Stimulated activated CD8-positive, alpha-beta memory T cell treated with anti-CD3 and anti-CD28 coated beads, Interleukin-2, amount 100 ng/mL, for 48 hours (primary cell): ENCODE measurements around the gene FBXO5.
"Not testable (repeated sequence)": the region's sequence is repeated elsewhere in the genome, so short reads cannot be mapped to it uniquely, and the experiment has no call there.

Experiments
- DNase-seq, 2 donors: peaks; one replicate each; pipeline ENCODE4 v3.0.0-alpha.2; 2020; ENCODE audit warnings: low read depth in 2 of 2

FBXO5 gene, protein sequence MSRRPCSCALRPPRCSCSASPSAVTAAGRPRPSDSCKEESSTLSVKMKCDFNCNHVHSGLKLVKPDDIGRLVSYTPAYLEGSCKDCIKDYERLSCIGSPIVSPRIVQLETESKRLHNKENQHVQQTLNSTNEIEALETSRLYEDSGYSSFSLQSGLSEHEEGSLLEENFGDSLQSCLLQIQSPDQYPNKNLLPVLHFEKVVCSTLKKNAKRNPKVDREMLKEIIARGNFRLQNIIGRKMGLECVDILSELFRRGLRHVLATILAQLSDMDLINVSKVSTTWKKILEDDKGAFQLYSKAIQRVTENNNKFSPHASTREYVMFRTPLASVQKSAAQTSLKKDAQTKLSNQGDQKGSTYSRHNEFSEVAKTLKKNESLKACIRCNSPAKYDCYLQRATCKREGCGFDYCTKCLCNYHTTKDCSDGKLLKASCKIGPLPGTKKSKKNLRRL

DNA sequence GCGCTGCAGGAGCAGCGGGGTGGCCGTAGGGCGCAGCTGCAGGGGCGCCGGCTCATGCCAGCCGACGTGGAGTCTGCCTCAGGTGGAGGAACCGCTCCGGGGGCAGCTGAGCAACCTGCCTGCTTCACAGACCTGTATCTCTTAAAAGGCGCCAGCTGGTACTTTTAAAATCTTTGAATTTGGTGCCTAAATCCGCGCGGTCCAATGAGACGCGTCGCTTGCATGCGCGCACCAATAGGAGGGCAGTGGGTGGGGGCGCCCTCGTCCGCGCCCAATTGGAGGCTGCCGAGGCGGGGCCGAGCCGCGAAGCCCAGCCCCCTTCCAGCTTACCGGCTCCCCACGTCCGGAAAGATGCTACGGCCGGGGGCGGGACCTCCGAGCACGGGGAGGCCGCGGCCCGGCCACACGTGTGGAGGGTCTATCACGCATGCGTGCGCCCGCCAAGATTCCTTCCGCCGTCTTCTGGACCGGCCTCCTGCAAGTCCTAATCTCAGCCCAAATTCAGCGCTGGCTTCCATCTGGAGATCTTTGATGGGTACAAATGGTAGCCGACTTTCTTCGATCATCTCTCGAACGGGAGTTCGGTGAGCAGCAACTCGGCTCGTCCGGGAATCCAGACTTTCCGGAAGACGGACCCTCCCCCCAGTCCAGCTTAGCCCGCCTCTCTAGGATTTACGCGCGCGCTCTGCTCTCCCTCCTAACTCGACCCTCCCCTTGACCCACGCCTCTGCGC is at the start of gene FBXO5:
TSS of gene FBXO5 (minus strand) at position 138 of the 733 bp plus-strand sequence. CDS start at position 56, 82 bp downstream.
- peak; percentile 93 to 96 for DNase-seq

DNA sequence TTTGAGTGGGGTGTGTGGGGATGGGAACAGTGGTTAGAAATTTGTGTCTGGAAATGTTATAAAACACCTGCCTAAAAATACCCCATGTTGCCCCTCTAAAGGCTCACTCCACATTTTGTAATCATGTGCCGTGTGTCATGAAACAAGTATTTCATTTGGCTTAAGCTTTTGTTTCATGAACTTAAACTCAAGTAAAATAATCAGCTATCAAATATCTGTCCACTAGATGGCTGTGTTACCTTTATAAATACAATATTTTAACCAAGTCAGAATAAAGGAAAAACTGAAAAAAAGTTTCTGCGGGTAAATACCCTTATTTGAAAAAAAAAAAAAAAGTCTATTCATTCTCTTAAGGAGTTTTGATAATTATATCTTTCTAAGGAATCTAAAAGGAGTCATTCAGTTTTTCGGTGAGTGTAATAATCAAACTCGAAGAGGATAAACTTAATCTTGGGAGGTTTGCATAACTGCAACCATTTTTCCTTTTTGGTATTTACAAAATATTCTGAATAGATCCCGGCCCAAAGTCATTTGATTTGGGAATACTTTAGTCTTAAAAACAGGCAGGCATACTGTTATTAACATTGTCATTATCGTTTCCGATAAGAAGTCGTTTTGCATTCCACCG is 49.5 kb upstream of the FBXO5 start:
- no peak for DNase-seq

DNA sequence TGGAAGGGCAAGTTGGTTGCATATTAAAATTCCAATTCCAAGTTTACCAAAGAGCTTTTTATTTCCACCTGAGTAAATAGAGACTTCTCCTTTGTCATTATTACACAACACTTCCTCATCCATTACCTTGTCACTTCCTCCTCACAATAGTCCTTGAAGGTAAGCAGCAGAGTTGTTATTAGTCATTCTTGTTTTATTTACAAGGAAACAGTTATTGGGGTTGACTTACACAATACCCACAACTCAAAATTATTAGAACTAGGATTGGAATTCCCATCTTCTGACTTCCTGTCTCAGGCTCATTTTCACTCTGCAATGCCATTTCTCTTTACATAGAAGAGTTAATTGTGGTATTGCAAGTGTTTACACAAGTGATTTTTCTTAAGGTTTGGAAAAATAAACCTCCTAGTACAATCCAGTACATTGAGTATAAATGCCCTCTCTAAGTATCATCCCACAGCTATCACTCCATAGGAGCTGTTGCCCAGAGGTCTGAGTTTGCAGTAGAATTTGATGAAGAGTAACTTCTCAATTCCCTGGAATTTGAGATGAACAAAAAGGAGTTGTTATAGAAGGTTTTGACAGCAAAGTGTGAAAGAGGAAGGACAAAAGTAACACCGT is 48.6 kb upstream of the FBXO5 start:
- no peak for DNase-seq

DNA sequence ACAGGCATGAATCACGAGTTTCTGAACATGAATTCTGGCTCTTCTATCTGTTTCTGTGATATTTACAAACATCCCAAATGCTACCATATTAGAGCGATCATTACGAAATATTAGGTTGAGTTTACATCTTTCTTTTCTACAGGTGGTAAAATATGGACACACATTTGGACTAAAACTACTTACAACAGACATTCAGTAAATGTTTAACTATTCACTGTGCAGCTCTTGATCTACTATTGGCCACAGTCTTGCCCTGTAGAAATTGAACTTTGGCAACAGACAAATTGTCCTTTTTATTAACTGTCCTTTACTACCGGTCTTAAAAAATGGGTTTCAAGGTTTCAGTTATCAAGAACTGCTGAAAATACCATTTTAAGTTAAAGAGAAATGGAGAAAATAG is 46.1 kb upstream of the FBXO5 start:
- DNase-seq: no peak

DNA sequence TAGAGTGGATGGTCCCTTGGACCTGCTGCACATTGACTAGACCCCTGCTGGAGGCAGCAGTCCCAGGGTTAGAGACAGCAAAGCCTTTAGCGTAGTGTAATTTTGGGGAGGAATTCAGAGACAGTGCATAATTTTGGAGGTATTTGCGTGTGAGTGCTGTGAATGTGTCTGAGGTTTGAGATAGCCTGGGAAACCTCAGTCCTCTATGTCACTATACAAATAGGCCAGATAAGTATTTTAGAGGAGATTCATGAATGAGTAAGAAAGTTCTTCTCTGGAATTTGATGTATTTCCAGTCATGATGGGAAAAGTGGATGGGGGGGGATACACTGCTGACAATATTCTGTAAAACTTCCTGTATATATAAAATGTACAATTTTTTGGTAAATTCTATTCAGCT is 45.4 kb upstream of the FBXO5 start:
- DNase-seq: no peak

DNA sequence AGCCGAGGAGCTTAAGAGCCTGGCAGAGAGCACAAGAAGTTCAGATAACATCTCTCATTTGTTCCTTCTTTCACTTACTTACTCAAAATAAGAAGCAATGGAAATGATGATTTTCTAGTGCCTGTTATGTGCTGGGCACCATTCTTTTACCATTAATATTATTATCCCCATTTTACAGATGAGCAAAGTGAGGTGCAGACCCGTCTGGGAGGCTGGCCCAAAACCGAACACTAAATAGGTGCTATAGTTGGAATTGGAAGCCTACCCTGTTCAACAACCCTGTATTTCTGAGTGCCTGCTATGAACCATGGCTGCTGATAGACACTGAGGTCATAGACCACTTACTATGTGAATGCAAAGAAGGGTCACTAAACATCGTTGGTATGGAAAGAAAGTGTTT is 44.6 kb upstream of the FBXO5 start:
- no peak for DNase-seq

DNA sequence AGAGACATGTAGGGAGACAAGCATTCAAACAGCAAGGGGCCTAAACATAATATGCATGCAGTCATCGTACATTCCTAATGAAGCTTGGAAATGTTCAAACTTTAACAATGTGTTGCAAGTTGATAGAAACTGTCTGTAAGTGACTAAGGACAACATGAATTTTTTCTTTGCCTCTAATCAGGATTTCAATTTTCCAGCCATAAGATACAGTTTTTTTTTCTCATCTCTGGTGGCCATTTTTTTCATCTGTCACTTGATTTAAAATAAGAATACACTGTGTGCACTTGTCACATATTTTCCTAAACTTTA is 41.8 kb upstream of the FBXO5 start:
- DNase-seq: no peak

DNA sequence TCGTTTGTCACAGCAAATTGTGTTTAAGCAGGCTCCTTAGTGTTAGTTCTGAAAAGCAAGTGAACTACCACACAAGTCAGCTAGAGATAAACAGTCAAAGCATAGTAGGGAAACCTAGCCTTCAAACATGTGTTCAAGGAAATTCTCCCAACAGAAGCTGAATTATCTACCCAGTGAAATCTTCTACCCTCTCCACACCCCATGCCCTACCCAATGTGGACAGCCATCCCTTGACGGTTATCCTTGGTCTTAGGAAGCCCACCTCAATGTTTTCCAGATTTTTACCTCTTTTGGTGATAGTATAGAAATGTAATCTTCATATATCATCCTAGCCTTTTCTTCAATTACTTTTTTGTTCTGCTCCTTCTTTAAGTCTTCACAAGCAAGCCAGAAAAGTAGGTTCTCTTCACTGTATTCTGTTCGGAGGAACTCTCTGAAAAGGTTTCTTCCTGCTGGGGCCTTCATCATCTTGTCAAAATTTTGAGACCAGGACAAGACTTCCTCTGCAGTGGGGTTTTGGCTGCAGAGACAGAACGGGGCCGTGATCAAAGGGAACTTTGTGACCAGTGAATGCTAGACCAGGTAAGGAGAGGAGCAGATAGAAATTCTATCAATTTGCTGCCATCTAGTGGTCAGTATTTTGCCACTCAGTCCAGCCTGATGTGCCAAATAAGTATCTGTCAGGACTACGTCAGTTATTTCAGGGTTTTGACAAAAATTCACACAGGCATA is 41.3 kb upstream of the FBXO5 start:
- no peak for DNase-seq

DNA sequence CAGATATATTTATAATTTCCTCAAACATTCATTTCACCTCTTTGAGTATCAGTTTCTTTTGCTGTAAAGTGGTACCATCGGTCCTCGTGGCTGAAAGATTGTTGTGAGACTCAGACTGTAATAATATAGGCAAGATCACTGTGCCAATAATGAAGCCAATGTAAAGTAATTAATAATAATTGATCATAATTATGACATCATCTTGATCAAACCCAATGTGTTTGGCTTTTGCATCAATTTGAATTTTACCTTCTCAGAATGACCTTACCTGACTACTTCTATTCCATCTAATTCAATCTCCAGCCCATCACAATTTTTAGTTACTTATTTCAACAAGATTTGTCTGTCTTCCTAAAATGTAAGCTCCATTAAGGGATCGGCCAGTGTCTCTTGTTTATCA is 35.5 kb upstream of the FBXO5 start:
- DNase-seq: no peak

DNA sequence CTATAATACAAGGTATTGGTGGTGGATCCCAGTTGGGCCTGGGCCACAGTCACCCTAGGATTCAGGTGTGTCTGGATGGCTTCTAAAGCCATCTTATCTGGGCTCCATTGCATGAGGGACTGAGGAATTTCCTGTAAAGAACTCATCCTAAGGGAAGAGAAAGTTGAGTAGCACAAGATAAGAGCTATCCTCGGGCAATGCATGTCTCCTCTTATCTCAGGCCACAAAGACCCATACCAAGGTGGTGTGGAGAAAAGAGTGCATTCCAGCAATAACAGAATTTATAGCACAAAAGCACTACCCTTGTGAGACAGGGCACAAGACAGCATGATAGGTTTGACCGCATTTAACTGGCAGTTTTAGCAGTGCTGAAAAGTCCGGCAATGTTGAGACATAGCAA is 34.0 kb upstream of the FBXO5 start:
- no peak for DNase-seq

DNA sequence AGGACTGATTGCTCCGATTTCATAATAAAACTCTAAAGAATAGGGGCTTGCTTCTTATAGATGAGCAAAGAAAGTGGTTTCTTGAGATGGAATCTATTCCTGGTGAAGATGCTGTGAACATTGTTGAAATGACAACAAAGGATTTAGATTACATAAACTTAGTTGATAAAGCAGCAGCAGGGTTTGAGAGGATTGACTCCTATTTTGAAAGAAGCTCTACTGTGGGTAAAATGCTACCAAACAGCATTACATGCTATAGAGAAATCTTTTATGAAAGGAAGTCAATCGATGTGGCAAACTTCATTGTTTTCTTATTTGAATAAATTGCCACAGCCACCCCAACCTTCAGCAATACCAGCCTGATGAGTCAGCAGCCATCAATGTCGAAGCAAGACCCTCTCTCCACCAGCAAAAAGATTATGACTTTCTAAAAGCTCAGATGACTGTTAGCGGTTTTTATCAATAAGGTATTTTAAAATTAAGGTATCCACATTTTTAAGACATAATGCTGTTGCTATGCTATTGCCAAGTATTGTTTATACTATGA is 32.3 kb upstream of the FBXO5 start:
- no peak for DNase-seq

DNA sequence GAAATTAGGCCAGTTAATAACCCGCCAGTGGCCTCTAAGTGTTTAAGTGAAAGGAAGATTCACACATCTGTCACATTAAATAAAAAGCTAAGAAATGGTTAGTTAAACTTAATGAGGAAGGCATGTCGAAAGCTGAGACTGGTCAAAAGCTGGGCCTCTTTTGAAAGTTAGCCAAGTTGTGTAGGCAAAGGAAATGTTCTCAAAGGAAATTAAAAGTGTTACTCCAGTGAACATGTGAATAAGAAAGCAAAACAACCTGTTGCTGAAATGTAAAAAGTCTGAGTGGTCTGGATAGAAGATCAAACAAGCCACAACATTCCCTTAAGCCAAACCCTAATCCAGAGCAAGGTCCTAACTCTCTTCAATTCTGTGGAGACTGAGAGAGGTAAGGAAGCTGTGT is 30.6 kb upstream of the FBXO5 start:
- no peak for DNase-seq

DNA sequence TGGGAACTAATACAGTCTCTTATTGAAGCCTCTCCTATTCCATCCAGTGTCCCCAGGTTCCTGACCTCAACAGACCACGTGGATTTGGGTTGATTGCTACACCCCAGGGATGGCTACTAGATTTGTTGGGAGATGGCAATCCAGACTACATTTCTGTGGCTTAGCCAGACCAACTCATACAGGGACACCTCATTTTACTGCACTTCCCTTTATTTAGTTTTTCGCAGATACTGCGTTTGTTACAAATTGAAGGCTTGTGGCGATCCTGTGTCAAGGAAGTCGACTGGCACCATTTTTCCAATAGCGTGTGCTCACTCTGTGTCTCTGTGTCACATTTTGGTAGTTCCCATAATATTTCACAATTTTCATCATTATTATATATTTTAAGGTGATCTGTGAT is 30.0 kb upstream of the FBXO5 start:
- no peak for DNase-seq

DNA sequence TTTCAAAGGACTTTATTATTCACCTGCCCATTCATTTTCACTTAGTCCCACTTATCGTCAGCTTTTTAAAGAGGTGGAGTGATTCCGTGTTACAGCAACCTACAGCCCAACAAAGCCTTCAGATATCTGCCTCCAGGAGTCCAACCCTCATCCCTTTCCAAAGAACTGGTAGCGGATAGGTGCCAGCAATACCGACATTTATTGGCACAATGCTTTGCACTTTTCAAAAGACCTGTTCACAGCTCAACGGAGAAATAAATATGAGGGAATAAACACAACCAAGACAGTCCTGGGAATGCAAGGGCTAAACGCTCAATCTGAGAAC is 20.5 kb upstream of the FBXO5 start:
- no peak for DNase-seq

DNA sequence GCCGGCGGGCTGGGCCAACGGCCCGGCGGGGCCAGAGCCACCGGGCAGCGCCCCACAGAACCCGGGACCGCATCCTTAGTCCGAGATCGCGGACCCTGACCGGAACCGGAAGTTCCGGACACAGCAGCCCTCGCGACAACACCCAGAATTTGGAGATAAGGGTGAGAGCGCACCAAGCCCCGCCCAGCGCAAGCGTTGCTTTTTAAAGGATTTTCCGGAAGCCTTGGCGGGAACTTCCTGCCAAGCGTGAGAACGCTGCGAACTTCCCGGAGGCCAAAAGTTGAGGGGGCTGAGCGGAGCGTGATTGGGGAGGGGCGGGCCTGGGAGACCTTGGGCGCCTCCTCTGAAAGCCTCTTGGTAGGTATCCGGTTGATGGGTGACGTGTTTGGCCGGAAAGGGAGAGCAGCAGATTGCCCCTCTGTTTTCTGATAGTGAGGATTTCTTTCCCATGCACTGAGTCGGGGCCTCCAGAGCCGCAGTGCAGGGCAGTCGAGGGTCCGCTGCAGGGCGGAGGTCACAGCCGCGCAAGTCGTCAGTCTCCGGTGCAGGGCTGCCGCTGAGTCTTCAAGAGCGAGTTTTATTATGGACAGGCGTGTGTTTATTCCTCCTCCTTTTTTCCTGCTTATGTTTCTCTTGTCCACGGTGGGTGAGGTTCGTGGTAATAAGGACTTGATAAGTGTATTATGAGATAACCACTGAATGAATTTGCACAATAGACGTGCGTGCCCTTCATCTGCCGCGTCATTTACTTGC is 19.9 kb upstream of the FBXO5 start, which contains the start of gene MTRF1L:
TSS of gene MTRF1L (minus strand) at position 97 of the 753 bp plus-strand sequence. CDS start at position 73, 24 bp downstream.
- peak; percentile 77 to 87 for DNase-seq

DNA sequence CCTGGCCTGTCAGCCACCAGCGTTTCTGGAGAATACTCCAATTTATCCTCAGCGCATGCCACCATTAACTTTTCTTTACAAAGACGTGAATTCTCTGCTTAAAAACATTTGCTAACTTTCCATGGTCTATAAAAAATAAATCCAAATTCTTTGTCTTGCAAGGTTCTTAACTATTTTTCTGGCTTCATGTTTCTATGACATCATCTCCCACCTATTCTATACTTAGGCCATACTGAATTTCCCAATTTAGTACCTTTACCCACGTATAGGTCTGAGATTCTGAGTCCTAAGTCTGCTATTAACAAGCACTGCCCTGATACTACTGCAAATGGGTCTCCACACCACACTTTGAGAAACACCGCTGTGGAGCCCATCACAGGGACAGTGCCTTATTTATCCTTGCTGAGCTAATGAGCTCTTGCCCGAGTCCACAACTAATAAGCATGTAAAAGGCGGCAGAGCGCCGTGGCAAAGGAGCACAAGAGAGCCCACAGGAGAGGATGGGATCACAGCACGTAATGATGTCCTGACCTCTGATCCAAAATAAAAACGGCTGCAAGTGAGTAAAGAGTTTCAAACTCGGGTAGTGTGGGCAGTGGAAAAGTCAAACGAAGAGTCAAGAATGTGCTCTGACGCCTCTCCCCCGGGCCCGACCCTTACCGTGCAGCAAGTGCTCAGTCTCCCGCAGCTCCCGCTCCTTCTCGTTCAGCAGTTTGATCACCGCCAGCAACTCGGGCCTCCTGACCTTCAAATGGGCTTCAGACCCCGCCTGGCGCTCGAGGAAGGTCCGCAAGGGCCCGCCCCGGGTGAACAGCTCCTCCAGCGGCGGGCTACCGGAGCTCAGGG is 19.1 kb upstream of the FBXO5 start:
- DNase-seq: no peak

DNA sequence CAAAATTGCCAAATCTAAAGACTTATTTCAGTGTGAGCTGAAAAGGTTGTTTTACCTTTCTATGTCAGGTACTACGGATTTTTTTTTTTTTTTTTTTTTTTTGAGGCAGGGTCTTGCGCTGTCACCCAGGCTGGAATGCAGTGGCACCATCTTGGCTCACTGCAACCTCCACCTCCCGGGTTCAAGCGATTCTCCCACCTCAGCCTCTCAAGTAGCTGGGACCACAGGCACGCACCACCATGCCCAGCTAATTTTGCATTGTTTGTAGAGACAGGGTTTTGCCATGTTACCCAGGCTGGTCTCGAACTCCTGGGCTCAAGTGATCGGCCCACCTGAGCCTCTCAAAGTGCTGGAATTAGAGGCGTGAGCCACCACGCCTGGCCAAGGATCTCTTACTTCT is 17.9 kb upstream of the FBXO5 start:
- not testable (repeated sequence) for DNase-seq

DNA sequence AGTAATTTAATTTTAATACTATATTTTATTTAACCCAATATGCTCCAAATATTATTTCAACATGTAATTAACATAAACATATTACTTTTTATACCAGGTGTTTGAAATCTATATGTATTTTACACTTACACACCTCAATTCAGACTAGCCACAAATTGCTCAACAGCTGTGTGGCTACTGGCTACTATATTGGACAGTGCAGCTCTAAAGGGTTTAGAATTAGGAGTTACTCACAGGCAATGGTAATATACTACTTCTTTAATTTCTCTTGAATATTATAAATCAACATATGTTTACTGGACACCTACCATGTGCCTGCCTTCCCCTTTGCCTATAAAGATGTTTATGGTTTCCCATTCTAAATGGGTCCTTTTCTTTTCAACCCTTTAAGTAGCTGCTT is 17.4 kb upstream of the FBXO5 start:
- DNase-seq: no peak

DNA sequence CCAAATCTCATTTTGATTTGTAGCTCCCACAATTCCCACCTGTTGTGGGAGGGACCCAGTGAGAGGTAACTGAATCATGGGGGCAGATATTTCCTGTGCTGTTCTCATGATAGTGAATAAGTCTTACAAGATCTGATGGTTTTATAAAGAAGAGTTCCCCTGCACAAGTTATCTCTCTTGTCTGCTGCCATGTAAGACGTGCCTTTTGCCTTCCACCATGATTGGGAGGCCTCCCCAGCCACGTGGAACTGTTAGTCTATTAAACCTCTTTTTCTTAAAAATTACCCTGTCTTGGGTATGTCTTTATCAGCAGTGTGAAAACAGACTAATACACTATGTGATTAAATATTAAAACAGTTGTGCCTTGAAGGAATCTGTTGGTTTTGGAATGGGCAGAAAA is 16.7 kb upstream of the FBXO5 start:
- DNase-seq: not testable (repeated sequence)

DNA sequence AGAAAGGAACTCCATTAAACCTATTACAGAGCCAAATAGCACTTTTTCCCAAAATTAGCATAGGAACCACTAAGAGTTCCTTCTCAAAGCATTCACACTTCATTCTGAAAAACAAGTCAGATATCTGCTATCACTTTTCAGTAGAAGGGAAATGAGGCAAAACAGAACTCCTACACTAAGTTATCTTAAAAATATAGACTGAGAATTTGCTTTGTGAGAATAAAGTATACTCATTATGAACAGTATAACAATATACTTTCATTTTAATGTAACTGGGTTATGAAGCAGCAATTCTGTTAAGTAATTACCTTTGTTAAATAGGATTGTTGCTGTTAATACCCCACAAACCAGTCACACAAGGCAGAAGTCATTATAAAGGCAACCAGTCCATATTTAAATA is 11.0 kb upstream of the FBXO5 start:
- no peak for DNase-seq
